Naive thymus-derived CD8-positive, alpha-beta T cell (primary cell): ENCODE results near the gene ACOX2. TPM values are rescaled to one million over a fixed set of nuclear protein-coding genes. Genes with fewer than 3 reads are reported as not detected.

Experiments
- ATAC-seq, 2 donors: fragments of 150-1000 bp; cut with Tn5 transposase in 1 of 2; sonication (Bioruptor Pico), chemical (Tn5 transposase) in 1 of 2; 1 replicate in 1 of 2; 2 replicates in 1 of 2; pipeline ENCODE4 v1.10.0; 2021; ENCODE audit warnings: mild to moderate bottlenecking in 2 of 2, moderate library complexity in 2 of 2
- POLR2A ChIA-PET: fragments of 350-600 bp; sonication (Branson Sonifier 250); formaldehyde crosslinking; loops from one replicate; lab custom pipeline; 2021; ENCODE audit warnings: antibody characterized with exemption; lab: Charles Lee
- DNase-seq, 10 donors: peaks; one replicate each; pipeline versions ENCODE4 v3.0.0 to v3.0.0-alpha.2; 2020 to 2022
- H3K27ac Mint-ChIP-seq, 10 donors: one replicate each; pipeline ENCODE4 v1.8.0; 2020 to 2022; ENCODE audit warnings: mild to moderate bottlenecking in 10 of 10, mixed read lengths in 10 of 10, moderate library complexity in 4 of 10, inconsistent platforms in 1 of 10
- H3K27me3 Mint-ChIP-seq, 5 donors: one replicate each; pipeline ENCODE4 v1.8.0; 2021 to 2022; ENCODE audit warnings: mixed read lengths in 5 of 5
- H3K36me3 Mint-ChIP-seq, 3 donors: one replicate each; pipeline ENCODE4 v1.8.0; 2020 to 2022; ENCODE audit warnings: mixed read lengths in 3 of 3, mild to moderate bottlenecking in 2 of 3, inconsistent platforms in 1 of 3
- H3K4me1 Mint-ChIP-seq, 4 donors: one replicate each; pipeline ENCODE4 v1.8.0; 2021 to 2022; ENCODE audit warnings: mixed read lengths in 4 of 4
- H3K4me3 Mint-ChIP-seq, 10 donors: one replicate each; pipeline ENCODE4 v1.8.0; 2020 to 2022; ENCODE audit warnings: mild to moderate bottlenecking in 10 of 10, mixed read lengths in 10 of 10, moderate library complexity in 6 of 10, inconsistent platforms in 1 of 10
- H3K9me3 Mint-ChIP-seq, 9 donors: one replicate each; pipeline ENCODE4 v1.8.0; 2020 to 2022; ENCODE audit warnings: mixed read lengths in 9 of 9, mild to moderate bottlenecking in 3 of 9, inconsistent platforms in 1 of 9, moderate library complexity in 1 of 9
- polyA plus RNA-seq, 3 donors: library from polyadenylated mRNA; unstranded; fragments of 300-500 nt; fragmentation: Illumina TruSeq; gene quantifications; one replicate each; pipeline ENCODE4 v1.2.3, GENCODE V29; 2021
- total RNA-seq, 8 experiments: library from RNA in 2 of 8; stranded (reverse) in 2 of 8; gene quantifications; one replicate each; pipeline ENCODE4 v1.2.3 and lab custom pipeline; 2021 to 2026

The ACOX2 gene
- total RNA-seq (not detected), polyA plus RNA-seq (not detected), total RNA-seq (lab: John Stamatoyannopoulos, UW) (0 to 0.09 (median 0) reads per million in 6 experiments)

DNA sequence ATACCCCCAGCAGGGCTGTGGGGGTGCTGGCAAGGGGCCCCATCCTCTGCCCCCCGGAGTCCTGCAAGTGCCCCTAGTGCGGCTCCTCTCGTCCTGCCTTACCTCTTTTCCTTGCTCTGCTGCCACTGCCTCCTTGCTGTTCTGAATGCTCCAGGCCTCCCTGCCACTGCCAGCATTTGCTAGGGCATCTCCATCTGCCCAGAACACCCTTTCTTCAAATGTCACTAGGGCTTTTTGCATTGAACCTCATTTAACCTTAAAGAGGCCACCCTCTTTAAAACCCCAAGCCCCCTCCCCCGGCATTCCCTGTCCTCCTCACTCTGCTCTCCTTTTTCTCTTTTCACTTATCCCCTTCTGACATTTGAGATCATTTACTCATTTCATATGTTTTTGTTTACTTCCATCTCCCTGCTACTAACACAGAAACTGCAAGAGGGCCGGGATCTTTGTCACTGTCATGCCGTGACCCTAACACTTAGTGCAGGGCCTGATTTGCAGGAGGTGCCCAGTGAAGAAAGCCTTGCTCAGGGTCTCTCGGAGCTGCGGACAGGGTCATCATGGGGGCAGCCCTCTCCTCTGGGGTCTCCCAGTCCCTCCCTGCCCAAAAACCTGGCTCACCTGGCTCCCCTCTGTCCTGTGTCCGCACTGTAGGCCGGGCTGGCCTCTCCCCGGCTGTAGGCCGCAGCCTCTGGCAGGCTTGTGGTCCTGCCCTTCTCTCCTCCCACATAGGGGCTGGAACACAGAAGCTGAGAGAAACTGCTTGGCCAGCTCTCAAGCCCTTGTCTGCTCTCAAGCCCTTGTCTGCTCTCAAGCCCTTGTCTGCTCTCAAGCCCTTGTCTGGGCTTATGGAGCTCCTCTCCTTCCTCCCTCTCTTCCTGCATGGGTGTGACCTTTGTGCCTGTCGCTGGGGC lies at the start of gene ACOX2:
Gene ACOX2, minus strand, starts transcription at position 690 of the 911 bp plus-strand sequence. CDS start 2,084 bp downstream, outside the sequence.
- Mint-ChIP-seq H3K27ac (no peak within 1 kb of the TSS), H3K9me3 (no peaks in the 10 kb centered on the region), H3K4me1 (peaks cover 6 to 10% (median 8%) of the 10 kb centered on the region in 4 donors), H3K4me3 (no peak within 1 kb of the TSS), H3K27me3 (peaks cover 0 to 1% (median 0%) of the 10 kb centered on the region in 5 donors), H3K36me3 (no peaks in the 10 kb centered on the region)
- DNase-seq: no peak
- no peak for ATAC-seq
- POLR2A ChIA-PET: no interaction called here

DNA sequence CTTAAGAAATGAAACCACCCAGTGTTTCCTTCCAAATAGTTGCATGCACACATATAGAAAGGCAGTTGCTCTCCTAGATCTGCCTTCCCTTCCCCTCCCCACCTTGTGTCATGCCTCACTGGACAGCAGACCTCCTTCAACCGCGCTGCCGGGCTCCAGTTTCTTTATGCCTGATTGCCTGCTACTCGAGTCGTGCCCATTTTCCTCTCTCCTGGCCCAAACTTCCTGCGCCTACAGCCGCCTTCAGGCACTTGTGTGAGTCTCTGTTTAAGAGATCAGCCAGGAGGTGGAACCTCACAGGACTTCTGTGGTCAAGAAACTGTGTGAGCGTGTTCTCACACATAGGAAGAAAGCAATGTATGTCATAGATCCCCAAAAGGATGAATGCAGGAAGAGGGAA lies 49.0 kb upstream of the ACOX2 start:
- Mint-ChIP-seq H3K9me3 (peaks cover 0 to 4% (median 0%) of the 10 kb centered on the region in 9 donors), H3K27me3 (peaks cover 28 to 46% (median 43%) of the 10 kb centered on the region in 5 donors), H3K4me3 (peak overlapping the region; percentile 80 to 94 (median 90)), H3K4me1 (peaks cover 3 to 25% (median 21%) of the 10 kb centered on the region in 4 donors), H3K36me3 (peaks cover 0 to 6% (median 2%) of the 10 kb centered on the region in 3 donors), H3K27ac (peak overlapping the region in 1 of 10 donors; percentile 49)
- DNase-seq (no peak), ATAC-seq (no peak)
- POLR2A ChIA-PET: no interaction called here

DNA sequence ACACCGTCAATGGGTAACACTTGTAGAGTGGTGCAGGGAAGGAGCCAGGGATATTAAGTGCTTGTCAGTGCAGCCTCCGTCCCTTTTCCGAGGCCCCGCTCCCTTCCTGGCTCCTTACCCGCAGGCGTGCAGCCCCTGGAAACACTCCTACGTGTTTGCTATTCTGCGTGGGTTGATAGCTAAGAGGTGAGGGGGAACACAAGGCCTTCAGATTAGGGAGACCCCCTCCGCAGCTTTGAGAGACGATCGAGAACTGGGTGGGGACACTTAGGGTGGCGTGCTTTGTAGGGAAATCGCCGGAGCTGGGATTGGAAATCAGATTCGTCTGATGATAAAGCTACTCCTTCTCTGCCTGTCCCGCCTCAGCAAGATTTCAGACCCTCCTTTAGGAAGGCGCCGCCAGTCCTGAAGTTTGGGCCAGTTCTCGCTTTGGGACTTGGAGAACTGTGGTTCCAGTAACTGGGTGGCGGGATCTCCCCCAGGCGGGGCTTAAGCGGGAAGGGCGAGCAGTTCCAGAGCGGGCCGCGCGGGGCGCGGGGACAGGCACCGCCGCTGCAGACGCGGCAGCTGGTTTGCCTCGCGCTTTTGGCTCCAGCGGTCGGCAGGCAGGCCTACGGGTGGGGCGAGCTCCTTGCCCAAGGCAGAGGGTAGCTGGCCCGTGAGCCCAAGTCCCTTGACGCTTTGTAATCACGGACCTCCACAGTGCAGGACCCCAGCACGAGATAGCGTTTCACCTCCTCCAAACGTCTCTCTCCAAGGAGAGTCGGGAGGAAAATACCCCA lies 48.2 kb upstream of the ACOX2 start:
- DNase-seq: peak in 9 of 10 donors; percentile 6 to 40 (median 22)
- Mint-ChIP-seq H3K4me1 (peaks cover 3 to 25% (median 21%) of the 10 kb centered on the region in 4 donors), H3K27me3 (peaks cover 28 to 46% (median 41%) of the 10 kb centered on the region in 5 donors), H3K4me3 (peak overlapping the region; percentile 90 to 94 (median 90)), H3K9me3 (peaks cover 0 to 4% (median 0%) of the 10 kb centered on the region in 9 donors), H3K27ac (peak overlapping the region in 2 of 10 donors; percentile 13 to 67), H3K36me3 (peaks cover 0 to 6% (median 2%) of the 10 kb centered on the region in 3 donors)
- POLR2A ChIA-PET: no interaction called here
- peak; percentile 91 to 96 for ATAC-seq

DNA sequence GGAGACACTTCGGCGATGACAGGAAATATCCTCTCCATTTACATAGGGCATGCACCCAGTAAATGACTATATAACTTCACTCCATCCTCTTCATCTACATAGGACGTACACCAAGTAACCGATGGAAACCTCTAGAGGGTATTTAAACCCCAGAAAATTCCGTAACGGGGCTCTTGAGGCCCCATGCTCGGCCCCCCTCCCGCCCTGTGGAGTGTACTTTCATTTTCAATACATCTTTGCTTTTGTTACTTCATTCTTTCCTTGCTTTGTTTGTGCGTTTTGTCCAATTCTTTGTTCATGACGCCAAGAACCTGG lies 47.7 kb upstream of the ACOX2 start:
- ATAC-seq (peak; percentile 17 to 22), DNase-seq (no peak)
- H3K27me3 Mint-ChIP-seq: peaks cover 28 to 46% (median 40%) of the 10 kb centered on the region in 5 donors
- H3K27ac Mint-ChIP-seq: peak overlapping the region in 2 of 10 donors; percentile 13 to 67
- POLR2A ChIA-PET: no interaction called here
- H3K9me3 Mint-ChIP-seq: peaks cover 0 to 4% (median 0%) of the 10 kb centered on the region in 9 donors
- H3K4me3 Mint-ChIP-seq: peak overlapping the region; percentile 90 to 94 (median 90)
- H3K4me1 Mint-ChIP-seq: peaks cover 3 to 25% (median 21%) of the 10 kb centered on the region in 4 donors
- peaks cover 0 to 6% (median 2%) of the 10 kb centered on the region in 3 donors for H3K36me3 Mint-ChIP-seq

DNA sequence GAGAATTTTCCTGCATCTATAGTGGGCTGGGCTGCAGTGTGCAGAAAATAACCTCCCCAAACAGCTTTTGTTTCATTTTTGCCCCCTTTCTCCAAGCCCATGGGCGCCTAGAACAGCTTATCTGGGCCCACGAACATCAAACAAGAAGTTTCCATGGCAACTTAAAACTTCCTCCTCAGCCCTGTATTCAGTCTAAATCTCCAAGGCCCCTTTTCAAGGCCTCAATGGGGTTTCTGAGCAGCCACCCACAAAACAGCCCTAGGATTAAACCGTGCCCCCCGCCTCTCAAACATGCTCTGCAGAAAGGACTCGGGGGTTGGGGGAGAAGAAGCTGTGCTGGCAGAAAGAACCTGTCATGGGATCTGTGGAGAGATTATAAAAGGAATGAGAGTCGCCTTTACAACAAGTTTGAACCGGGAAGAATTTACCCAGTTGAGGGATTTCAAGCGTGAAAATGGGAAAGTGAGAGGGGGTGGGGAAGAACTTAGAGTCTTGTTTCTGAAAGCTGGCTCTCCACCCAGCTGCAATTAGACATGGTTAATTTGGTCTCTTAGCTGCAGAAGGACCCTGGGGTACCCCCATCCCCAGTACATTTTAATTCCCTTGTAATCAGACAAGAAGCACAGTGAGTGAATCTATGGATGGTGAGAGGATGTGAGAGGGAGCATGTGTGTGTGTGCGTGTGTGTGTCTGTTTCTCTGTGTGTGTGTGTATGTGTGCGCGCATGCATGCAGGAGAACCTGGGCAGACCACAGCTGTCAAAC lies 44.5 kb upstream of the ACOX2 start:
- Mint-ChIP-seq H3K4me3 (no peak overlapping the region), H3K36me3 (peaks cover 0 to 6% (median 2%) of the 10 kb centered on the region in 3 donors), H3K4me1 (peaks cover 3 to 21% (median 19%) of the 10 kb centered on the region in 4 donors), H3K9me3 (peaks cover 0 to 4% (median 0%) of the 10 kb centered on the region in 9 donors), H3K27me3 (peaks cover 16 to 35% (median 24%) of the 10 kb centered on the region in 5 donors), H3K27ac (no peak overlapping the region)
- DNase-seq: no peak
- POLR2A ChIA-PET: no interaction called here
- ATAC-seq: no peak

DNA sequence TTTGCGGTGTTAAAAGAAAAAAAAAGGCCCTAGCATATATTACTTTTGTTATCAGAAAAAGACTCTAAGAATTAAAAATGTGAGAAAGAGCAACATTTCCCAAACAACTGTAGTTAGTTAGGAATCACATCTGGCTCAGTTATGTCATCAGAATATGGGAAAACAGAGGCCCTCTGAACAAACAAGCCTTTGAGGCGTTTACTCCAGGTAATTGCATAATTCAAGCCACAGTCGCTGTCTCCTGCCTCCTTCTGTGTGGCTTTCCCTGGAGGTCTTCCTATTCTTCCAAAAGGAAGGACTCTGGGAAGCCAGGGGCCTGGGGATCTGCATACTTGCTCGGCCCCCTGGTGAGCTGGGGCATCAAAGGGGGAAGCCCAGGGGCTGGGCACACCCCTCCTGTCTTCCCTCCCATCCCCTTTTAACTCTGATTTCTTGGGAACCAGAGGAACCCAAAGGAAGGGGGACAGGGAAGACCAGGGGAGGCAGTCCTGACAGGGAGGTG lies 43.9 kb upstream of the ACOX2 start:
- Mint-ChIP-seq H3K36me3 (no peaks in the 10 kb centered on the region), H3K27ac (no peak overlapping the region), H3K9me3 (no peaks in the 10 kb centered on the region), H3K4me3 (no peak overlapping the region), H3K4me1 (peaks cover 3 to 15% (median 13%) of the 10 kb centered on the region in 4 donors), H3K27me3 (peaks cover 10 to 29% (median 18%) of the 10 kb centered on the region in 5 donors)
- DNase-seq (no peak), ATAC-seq (no peak)
- POLR2A ChIA-PET: no interaction called here

DNA sequence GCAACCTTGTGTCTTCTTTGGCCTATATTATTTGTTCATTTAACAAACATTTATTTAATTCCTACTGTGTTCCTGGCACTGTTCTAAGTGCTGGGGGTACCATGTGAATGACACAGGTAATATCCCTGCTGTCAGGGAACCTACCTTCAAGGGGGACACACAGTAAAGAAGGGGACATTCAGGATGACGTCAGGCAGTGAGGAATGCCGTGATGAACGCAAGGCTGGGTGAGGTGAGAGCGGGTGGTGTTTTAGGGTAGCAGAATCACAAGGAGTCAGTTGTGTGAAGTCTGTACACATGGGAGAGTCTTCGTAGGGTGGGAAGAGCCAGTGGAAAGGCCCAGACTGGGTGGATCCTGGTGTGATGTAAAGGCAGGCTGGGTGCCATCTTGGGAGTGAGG lies 41.9 kb upstream of the ACOX2 start:
- Mint-ChIP-seq H3K27ac (no peak overlapping the region), H3K4me3 (no peak overlapping the region), H3K27me3 (peaks cover under 1 to 13% (median 8%) of the 10 kb centered on the region in 5 donors), H3K9me3 (no peaks in the 10 kb centered on the region), H3K4me1 (peaks cover 0 to 4% (median 0%) of the 10 kb centered on the region in 4 donors), H3K36me3 (no peaks in the 10 kb centered on the region)
- ATAC-seq (no peak), DNase-seq (no peak)
- POLR2A ChIA-PET: no interaction called here

DNA sequence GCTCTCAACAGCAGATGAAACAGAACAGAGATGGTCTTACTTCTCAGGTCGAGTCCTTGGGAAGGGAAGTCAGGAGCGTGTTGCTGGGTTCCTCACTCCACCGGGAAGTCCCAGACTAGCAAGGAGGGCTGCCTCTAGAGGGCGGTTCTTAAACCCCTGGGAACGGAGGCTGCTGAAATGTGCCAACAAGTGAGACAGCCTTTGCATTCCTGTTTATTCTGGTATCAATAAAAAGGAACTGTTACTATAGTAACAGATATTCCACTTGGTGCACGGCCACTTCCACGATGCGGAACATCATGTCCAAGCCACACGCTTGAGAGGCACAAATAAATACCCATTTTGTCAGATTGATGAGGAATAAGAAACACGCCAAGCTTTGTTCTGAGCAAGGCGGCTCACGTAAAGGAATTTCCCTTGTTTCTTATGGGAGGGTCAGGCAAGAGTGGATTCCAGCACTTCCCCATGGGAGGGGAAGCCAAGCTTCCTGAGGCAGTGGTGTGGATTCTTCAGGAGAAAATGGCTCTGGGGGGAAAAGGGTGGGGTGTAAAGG lies 40.4 kb upstream of the ACOX2 start, which contains the start of gene FAM107A:
Gene FAM107A, minus strand, starts transcription at position 123 of the 553 bp plus-strand sequence. CDS start 7,531 bp downstream, outside the sequence.
- Mint-ChIP-seq H3K27me3 (peaks cover 0 to 7% (median 6%) of the 10 kb centered on the region in 5 donors), H3K27ac (peak within 1 kb of the TSS in 2 of 10 donors; percentile 7 to 65), H3K9me3 (no peaks in the 10 kb centered on the region), H3K4me1 (peaks cover 0 to 4% (median 0%) of the 10 kb centered on the region in 4 donors), H3K4me3 (no peak within 1 kb of the TSS), H3K36me3 (no peaks in the 10 kb centered on the region)
- POLR2A ChIA-PET: no interaction called here
- no peak for ATAC-seq
- DNase-seq: no peak

DNA sequence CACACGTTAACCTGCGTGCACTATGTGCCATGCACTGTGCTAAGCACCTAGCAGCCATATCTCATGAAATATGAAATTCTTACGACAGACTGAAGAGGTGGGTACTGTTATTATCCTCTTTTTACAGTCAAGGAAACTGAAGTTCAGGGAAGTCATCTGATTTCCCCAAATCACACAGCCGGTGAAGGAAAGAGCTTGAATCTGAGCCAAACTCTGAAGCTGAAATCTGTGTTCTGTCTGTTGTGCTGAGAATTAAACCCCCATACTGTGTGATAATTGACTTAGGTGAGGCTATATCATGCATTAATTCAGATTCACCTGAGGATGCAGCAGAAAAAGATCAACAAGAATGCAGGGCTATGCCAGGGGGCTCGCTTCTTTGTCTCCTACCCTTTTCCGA lies 39.7 kb upstream of the ACOX2 start:
- Mint-ChIP-seq H3K36me3 (no peaks in the 10 kb centered on the region), H3K27ac (no peak overlapping the region), H3K9me3 (no peaks in the 10 kb centered on the region), H3K4me1 (peaks cover 0 to 4% (median 0%) of the 10 kb centered on the region in 4 donors), H3K27me3 (peaks cover 0 to 10% (median 6%) of the 10 kb centered on the region in 5 donors), H3K4me3 (no peak overlapping the region)
- DNase-seq: no peak
- POLR2A ChIA-PET: no interaction called here
- ATAC-seq: no peak

DNA sequence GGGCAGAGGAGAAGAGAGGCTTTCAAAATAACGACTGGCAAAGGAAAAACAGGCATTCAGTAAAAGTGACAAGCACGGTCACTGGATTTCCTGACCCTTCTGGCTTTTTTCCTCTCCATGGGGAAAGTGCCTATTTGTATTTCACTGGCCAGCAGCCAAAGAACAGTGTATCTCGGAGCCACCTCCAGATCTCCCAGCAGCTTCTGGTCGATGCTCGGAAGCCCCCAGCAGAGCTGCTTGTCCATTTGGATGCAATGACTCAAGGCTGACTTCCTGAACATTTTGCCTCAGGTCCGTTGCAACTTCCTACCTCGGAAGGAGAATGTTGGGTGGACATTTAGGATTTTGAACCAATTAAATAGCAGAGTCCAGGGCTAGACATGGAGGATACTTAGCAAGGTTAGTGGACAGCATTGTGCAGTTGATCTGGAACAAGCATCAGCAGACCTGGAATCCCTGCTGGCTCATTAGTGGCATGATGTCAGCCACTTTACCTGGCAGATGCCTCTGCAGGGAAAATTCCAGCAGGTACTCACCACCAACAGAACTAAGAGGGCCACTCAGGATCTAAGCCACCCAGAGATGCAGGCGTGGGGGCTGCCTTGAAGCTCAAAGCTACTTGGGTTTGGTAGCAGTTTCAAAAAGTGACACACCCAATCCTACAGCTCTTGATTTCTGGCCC lies 39.1 kb upstream of the ACOX2 start:
- H3K27me3 Mint-ChIP-seq: peaks cover 0 to 10% (median 6%) of the 10 kb centered on the region in 5 donors

DNA sequence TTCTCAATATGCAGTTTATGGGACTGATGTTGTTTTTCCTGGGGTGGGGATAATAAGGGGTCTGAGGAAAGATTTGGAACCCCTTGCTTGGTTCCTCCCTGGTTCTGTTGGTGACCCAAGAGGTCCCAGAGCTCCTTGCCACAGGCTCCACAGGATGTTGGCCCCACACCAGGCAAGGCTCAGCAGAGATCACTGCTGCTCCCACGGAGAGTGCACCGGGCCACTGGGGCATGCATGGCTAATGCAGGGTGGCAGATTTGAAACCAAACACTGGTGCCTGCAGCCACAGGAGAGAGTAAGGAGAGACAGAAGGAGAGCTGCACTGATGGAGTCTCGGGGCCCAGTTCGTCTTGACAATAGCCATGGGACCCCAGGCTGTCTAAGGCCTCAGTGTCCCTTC lies 37.7 kb upstream of the ACOX2 start:
- no peaks in the 10 kb centered on the region for H3K9me3 Mint-ChIP-seq
- no peaks in the 10 kb centered on the region for H3K4me1 Mint-ChIP-seq
- H3K27ac Mint-ChIP-seq: no peak overlapping the region
- DNase-seq: no peak
- peaks cover 0 to 10% (median 6%) of the 10 kb centered on the region in 5 donors for H3K27me3 Mint-ChIP-seq
- H3K36me3 Mint-ChIP-seq: no peaks in the 10 kb centered on the region
- no peak overlapping the region for H3K4me3 Mint-ChIP-seq
- ATAC-seq: no peak
- POLR2A ChIA-PET: no interaction called here

More for the DNA sequence above, 39.1 kb upstream of the ACOX2 start:
- no peaks in the 10 kb centered on the region for H3K36me3 Mint-ChIP-seq
- POLR2A ChIA-PET: no interaction called here
- no peak for ATAC-seq
- DNase-seq: no peak
- H3K27ac Mint-ChIP-seq: no peak overlapping the region
- no peaks in the 10 kb centered on the region for H3K9me3 Mint-ChIP-seq
- H3K4me3 Mint-ChIP-seq: no peak overlapping the region
- no peaks in the 10 kb centered on the region for H3K4me1 Mint-ChIP-seq
